Spleen (tissue), 11 donors: ENCODE data around the gene ALKBH2. TPM values are rescaled to one million over a fixed set of nuclear protein-coding genes. Genes with fewer than 3 reads are reported as not detected.

Experiments
- DNase-seq: peaks from one replicate; pipeline ENCODE4 v3.0.0-alpha.2; 2020
- H3K27ac ChIP-seq, 8 donors: fragments of 200-600 bp; sonication (generic) in 7 of 8; 1 replicate in 4 of 8; 2 replicates in 4 of 8; pipeline versions ENCODE4 v1.5.0 to v1.8.0; 2016 to 2021; ENCODE audit warnings: inconsistent platforms in 4 of 8, mild to moderate bottlenecking in 4 of 8, moderate library complexity in 1 of 8
- H3K27me3 ChIP-seq, 7 donors: fragments of 200-600 bp; sonication (generic) in 6 of 7; replicated peaks in 1 of 7; 1 replicate in 4 of 7; 2 replicates in 3 of 7; pipeline versions ENCODE4 v1.5.0 to v1.8.0; 2016 to 2021; ENCODE audit warnings: inconsistent platforms in 3 of 7, mild to moderate bottlenecking in 1 of 7
- H3K36me3 ChIP-seq, 6 donors: fragments of 200-600 bp; sonication (generic) in 5 of 6; 1 replicate in 4 of 6; 2 replicates in 2 of 6; pipeline versions ENCODE4 v1.5.0 to v1.8.0; 2016 to 2021; ENCODE audit warnings: inconsistent platforms in 2 of 6
- H3K4me1 ChIP-seq, 6 donors: fragments of 200-600 bp; sonication (generic) in 5 of 6; 1 replicate in 3 of 6; 2 replicates in 3 of 6; pipeline versions ENCODE4 v1.5.0 to v1.8.0; 2016 to 2021; ENCODE audit warnings: inconsistent platforms in 3 of 6
- H3K4me3 ChIP-seq, 8 donors: fragments of 200-600 bp; sonication (generic) in 7 of 8; 1 replicate in 4 of 8; 2 replicates in 4 of 8; pipeline versions ENCODE4 v1.5.0 to v1.8.0; 2016 to 2021; ENCODE audit warnings: inconsistent platforms in 4 of 8, mild to moderate bottlenecking in 4 of 8, moderate library complexity in 2 of 8
- H3K9me3 ChIP-seq, 8 donors: fragments of 200-600 bp; sonication (generic) in 7 of 8; 1 replicate in 4 of 8; 2 replicates in 4 of 8; pipeline versions ENCODE4 v1.5.0 to v1.8.0; 2016 to 2021; ENCODE audit warnings: inconsistent platforms in 4 of 8
- CTCF ChIP-seq, 11 experiments: fragments of 200-600 bp in 7 of 11; fragments of 450-650 bp in 4 of 11; sonication (generic) in 4 of 11; IDR thresholded peaks in 8 of 11; conservative IDR thresholded peaks in 3 of 11; 1 replicate in 7 of 11; 2 replicates in 4 of 11; pipeline versions ENCODE4 v1.4.0 to v1.8.0; 2016 to 2021; ENCODE audit warnings: antibody characterized with exemption in 11 of 11, inconsistent platforms in 4 of 11, mild to moderate bottlenecking in 1 of 11
- POLR2A ChIP-seq, 3 donors: fragments of 450-650 bp; IDR thresholded peaks; one replicate each; pipeline ENCODE4 v1.5.1; 2017; ENCODE audit warnings: antibody characterized with exemption in 3 of 3, mild to moderate bottlenecking in 1 of 3
- POLR2AphosphoS5 ChIP-seq, 3 donors: sonication (generic); formaldehyde crosslinking; IDR thresholded peaks; one replicate each; pipeline ENCODE4 v1.5.1; 2017; ENCODE audit warnings: antibody characterized with exemption in 3 of 3
- WGBS, 5 donors: extraction: QIAGEN DNeasy Blood & Tissue Kit in 3 of 5; methylation state at CpG; one replicate each; pipeline versions ENCODE4 v1.1.5 to v1.1.7; 2013 to 2018; 5-methylcytosine and 5-hydroxymethylcytosine counted together
- intact Hi-C: fragments of 100-400 bp; cut with DNase I; formaldehyde crosslinking; loops from one replicate; pipeline ENCODE4 v1.15.0; 2023; ENCODE audit warnings: low total_unique reads
- polyA plus RNA-seq, 3 donors: library from polyadenylated mRNA; stranded (reverse); fragments of 200-250 nt; gene quantifications; one replicate each; pipeline ENCODE4 v1.2.1, GENCODE V29; 2013
- total RNA-seq, 7 donors: library from RNA; depleted of rRNA in 3 of 7; stranded (reverse); fragments of >200 nt in 3 of 7; fragmentation: NEBNext Ultra II Directional in 4 of 7; extraction: Animal tissue kit (Norgen Biotek cat#: 25700) in 4 of 7; gene quantifications; one replicate each; pipeline versions ENCODE4 v1.1.0 to v1.2.1, GENCODE V29; 2016 to 2021
- donor health status: healthy with polysubstance abuse.
- donor health status: DM: no; HTN: no; CAD: no; lungs with moderate emphysema.
- donor health status: DM: no; HTN: no; CAD: no.
- donor health status: Bipolar disorder and iron deficiency.
- donor health status: healthy.
- donor health status: DM: no; HTN: no; CAD: no.
- donor health status: DM: yes; HTN: yes; CAD: no.

Gene ALKBH2
- total and polyA plus RNA-seq, 10 donors, result 8.6 to 40.3 (median 13.8) TPM

GRCh38 chr12:109116611-109116949 lies 23.3 kb upstream of the ALKBH2 start:
- Histone ChIP-seq H3K4me1 (peaks cover 15 to 80% (median 45%) of the 10 kb centered on the region in 6 donors), H3K4me3 (no peak overlapping the region), H3K9me3 (no peaks in the 10 kb centered on the region), H3K36me3 (no peaks in the 10 kb centered on the region), H3K27me3 (no peaks in the 10 kb centered on the region), H3K27ac (peak overlapping the region in 6 of 8 donors; percentile 55 to 93 (median 84))
- DNase-seq, result peak; percentile 25
- TF ChIP-seq POLR2A (IDR thresholded peaks at IDR 0.05) (no peak), CTCF (IDR thresholded peaks at IDR 0.05 in 8 of 11, conservative IDR thresholded peaks at IDR 0.05 in 3 of 11) (no peak), POLR2AphosphoS5 (IDR thresholded peaks at IDR 0.05) (no peak)
- intact Hi-C loops, result no loop called here
- WGBS, 5 donors, result 77 to 85% (median 82%) methylated on average over 12 of the region's 12 CpGs

- H3K36me3 ChIP-seq, result no peaks in the 10 kb centered on the region
- TF ChIP-seq CTCF (IDR thresholded peaks at IDR 0.05 in 8 of 11, conservative IDR thresholded peaks at IDR 0.05 in 3 of 11), result no peak
- no peak for TF ChIP-seq POLR2A (IDR thresholded peaks at IDR 0.05)
- peak; percentile 25 to 92 (median 91) for TF ChIP-seq POLR2AphosphoS5 (IDR thresholded peaks at IDR 0.05)
- H3K4me3 ChIP-seq, result peak within 1 kb of the TSS in 1 of 8 donors; percentile 22
- intact Hi-C loops, result no loop called here
- H3K9me3 ChIP-seq, result no peaks in the 10 kb centered on the region
- peaks cover 15 to 84% (median 47%) of the 10 kb centered on the region in 6 donors for H3K4me1 ChIP-seq
- DNase-seq, result peak; percentile 82
- no peaks in the 10 kb centered on the region for H3K27me3 ChIP-seq
- peak within 1 kb of the TSS; percentile 32 to 93 (median 84) for H3K27ac ChIP-seq
- 40 to 56% (median 43%) methylated on average over 14 of the region's 14 CpGs for WGBS, 5 donors
These were observed 22.7 kb upstream of the ALKBH2 start, which contains the start of gene ACACB for GRCh38 chr12:109115758-109116610. Gene ACACB, plus strand, starts transcription at chr12:109116587. Its CDS starts 22,819 bp downstream, at chr12:109139406.

- intact Hi-C loops, result no loop called here
- 62 to 87% (median 69%) methylated on average over 3 of the region's 3 CpGs for WGBS, 5 donors
These were observed 22.1 kb upstream of the ALKBH2 start for GRCh38 chr12:109115404-109115757.

More at GRCh38 chr12:109115404-109115757, 22.1 kb upstream of the ALKBH2 start:
- peak overlapping the region in 1 of 8 donors; percentile 22 for H3K4me3 ChIP-seq
- no peaks in the 10 kb centered on the region for H3K27me3 ChIP-seq
- TF ChIP-seq CTCF (IDR thresholded peaks at IDR 0.05 in 8 of 11, conservative IDR thresholded peaks at IDR 0.05 in 3 of 11), result no peak
- no peak for TF ChIP-seq POLR2AphosphoS5 (IDR thresholded peaks at IDR 0.05)
- no peak for TF ChIP-seq POLR2A (IDR thresholded peaks at IDR 0.05)
- H3K9me3 ChIP-seq, result no peaks in the 10 kb centered on the region
- peaks cover 15 to 90% (median 53%) of the 10 kb centered on the region in 6 donors for H3K4me1 ChIP-seq
- H3K36me3 ChIP-seq, result peaks cover 0 to 2% (median 0%) of the 10 kb centered on the region in 6 donors
- DNase-seq, result peak; percentile 9
- H3K27ac ChIP-seq, result peak overlapping the region; percentile 30 to 93 (median 84)
